ENCODE data around the gene SUMO3. TPM values are rescaled to one million over a fixed set of nuclear protein-coding genes. Genes with fewer than 3 reads are reported as not detected.

SUMO3 gene
- total RNA-seq, 1 experiment from 2014 or later, result 41.4 TPM

GRCh38 chr21:44771896-44772525 lies 45.9 kb downstream of the SUMO3 start:
- Histone ChIP-seq H3K36me3 (ENCODE audit: control insufficient read depth, insufficient read depth, low read length) (peaks cover 7% of the 10 kb centered on the region; the same call in 1 of the 2 replicates), H3K9me3 (ENCODE audit: control insufficient read depth, insufficient read depth, low read depth, low read length) (no peaks in the 10 kb centered on the region), H3K4me3 (ENCODE audit: low read depth in 2 of 2, low read length in 2 of 2) (no peak overlapping the region), H3K27ac (ENCODE audit: low read length) (no peak overlapping the region), H3K4me1 (ENCODE audit: control insufficient read depth, insufficient read depth, low read length) (peaks cover 5% of the 10 kb centered on the region), H3K27me3 (ENCODE audit: control insufficient read depth, insufficient read depth, low read length) (no peaks in the 10 kb centered on the region)
- ATAC-seq (peak; percentile 21; the same call in 1 of the 2 replicates), DNase-seq (ENCODE audit: low read depth, low spot score) (no peak)
- intact Hi-C loops (cut with micrococcal nuclease; ENCODE audit: unreplicated experiment), result no loop called here
- in situ Hi-C loops (cut with HindIII; ENCODE audit: low pct_unique_long_range_greater_than_20kb, low sequenced_read_pairs), result no loop called here
- TF ChIP-seq SIN3A (IDR thresholded peaks at IDR 0.05; ENCODE audit: borderline replicate concordance, insufficient read depth, low read depth, low read length) (no peak), REST (IDR thresholded peaks at IDR 0.05; ENCODE audit: insufficient read depth in 1 of 2, low read depth in 2 of 2, low read length in 1 of 2) (no peak), CTCF (IDR thresholded peaks at IDR 0.05) (no peak), TCF7L2 (IDR thresholded peaks at IDR 0.05; ENCODE audit: low read depth, low read length) (no peak), POLR2AphosphoS5 (IDR thresholded peaks at IDR 0.05; ENCODE audit: low read depth, low read length) (no peak)
- BruUV-seq (replicated peaks), result no TSS peak
- ChIA-PET POLR2A (no interaction called here), CTCF (no interaction called here)

- Histone ChIP-seq H3K4me1 (ENCODE audit: control insufficient read depth, insufficient read depth, low read length) (peaks cover 7% of the 10 kb centered on the region), H3K27me3 (ENCODE audit: control insufficient read depth, insufficient read depth, low read length) (no peaks in the 10 kb centered on the region), H3K36me3 (ENCODE audit: control insufficient read depth, insufficient read depth, low read length) (no peaks in the 10 kb centered on the region), H3K9me3 (ENCODE audit: control insufficient read depth, insufficient read depth, low read depth, low read length) (no peaks in the 10 kb centered on the region), H3K4me3 (ENCODE audit: low read depth in 2 of 2, low read length in 2 of 2) (no peak overlapping the region), H3K27ac (ENCODE audit: low read length) (no peak overlapping the region)
- in situ Hi-C loops (cut with HindIII; ENCODE audit: low pct_unique_long_range_greater_than_20kb, low sequenced_read_pairs) (no loop called here), intact Hi-C loops (cut with micrococcal nuclease; ENCODE audit: unreplicated experiment) (no loop called here)
- DNase-seq (ENCODE audit: low read depth, low spot score) (no peak), ATAC-seq (no peak)
- TF ChIP-seq TCF7L2 (IDR thresholded peaks at IDR 0.05; ENCODE audit: low read depth, low read length), result no peak
- TF ChIP-seq SIN3A (IDR thresholded peaks at IDR 0.05; ENCODE audit: borderline replicate concordance, insufficient read depth, low read depth, low read length), result no peak
- TF ChIP-seq POLR2AphosphoS5 (IDR thresholded peaks at IDR 0.05; ENCODE audit: low read depth, low read length), result no peak
- no peak for TF ChIP-seq REST (IDR thresholded peaks at IDR 0.05; ENCODE audit: insufficient read depth in 1 of 2, low read depth in 2 of 2, low read length in 1 of 2)
- no peak for TF ChIP-seq CTCF (IDR thresholded peaks at IDR 0.05)
- ChIA-PET POLR2A (no interaction called here), CTCF (no interaction called here)
- no TSS peak for BruUV-seq (replicated peaks)
Measured at GRCh38 chr21:44767834-44768831, 49.7 kb downstream of the SUMO3 start.

Data from Panc1 (cell line).